NCI-H187 treated with DMSO at 0.1 percent for 48 hours (cell line): Measurements from ENCODE around the gene PSME3IP1.
"Not testable (repeated sequence)": the region's sequence is repeated elsewhere in the genome, so short reads cannot be mapped to it uniquely, and the experiment has no call there.

Experiments used
- DNase-seq: peaks from one replicate; lab custom pipeline; 2025; lab: John Stamatoyannopoulos, UW

PSME3IP1 gene, protein sequence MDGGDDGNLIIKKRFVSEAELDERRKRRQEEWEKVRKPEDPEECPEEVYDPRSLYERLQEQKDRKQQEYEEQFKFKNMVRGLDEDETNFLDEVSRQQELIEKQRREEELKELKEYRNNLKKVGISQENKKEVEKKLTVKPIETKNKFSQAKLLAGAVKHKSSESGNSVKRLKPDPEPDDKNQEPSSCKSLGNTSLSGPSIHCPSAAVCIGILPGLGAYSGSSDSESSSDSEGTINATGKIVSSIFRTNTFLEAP

DNA sequence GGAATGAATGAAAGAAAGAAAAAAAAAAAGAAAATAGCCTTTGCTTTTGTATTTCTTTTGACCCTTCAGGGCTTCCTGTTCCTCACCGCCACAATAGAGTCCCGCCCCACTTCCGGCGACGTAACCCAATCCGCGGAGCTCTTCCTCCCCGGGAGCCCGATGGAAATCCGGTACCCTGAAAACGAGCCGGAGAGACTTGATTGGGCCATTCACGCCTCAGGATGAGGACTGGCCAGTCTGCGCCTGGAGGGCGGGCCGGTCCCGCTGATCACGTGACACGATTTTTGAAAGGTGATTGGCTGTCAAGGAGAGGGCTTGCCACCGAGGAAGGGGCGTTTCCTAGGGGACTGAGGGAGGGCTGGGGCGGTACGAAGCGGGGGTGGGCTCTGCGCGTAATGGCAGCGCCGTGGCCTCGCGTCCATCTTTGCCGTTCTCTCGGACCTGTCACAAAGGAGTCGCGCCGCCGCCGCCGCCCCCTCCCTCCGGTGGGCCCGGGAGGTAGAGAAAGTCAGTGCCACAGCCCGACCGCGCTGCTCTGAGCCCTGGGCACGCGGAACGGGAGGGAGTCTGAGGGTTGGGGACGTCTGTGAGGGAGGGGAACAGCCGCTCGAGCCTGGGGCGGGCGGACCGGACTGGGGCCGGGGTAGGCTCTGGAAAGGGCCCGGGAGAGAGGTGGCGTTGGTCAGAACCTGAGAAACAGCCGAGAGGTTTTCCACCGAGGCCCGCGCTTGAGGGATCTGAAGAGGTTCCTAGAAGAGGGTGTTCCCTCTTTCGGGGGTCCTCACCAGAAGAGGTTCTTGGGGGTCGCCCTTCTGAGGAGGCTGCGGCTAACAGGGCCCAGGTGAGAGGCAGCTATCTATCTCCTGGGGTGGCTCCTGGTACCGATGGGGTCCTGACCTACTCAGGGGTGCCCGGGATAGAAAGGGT lies at the start of gene PSME3IP1, which contains the start of gene RSPRY1:
Gene PSME3IP1, minus strand, starts transcription at position 95 of the 927 bp plus-strand sequence. CDS start 12,185 bp downstream, outside the sequence.
Gene RSPRY1, plus strand, starts transcription at position 385 of the 927 bp plus-strand sequence. CDS start 18,330 bp downstream, outside the sequence.
- DNase-seq = peak; percentile 86

DNA sequence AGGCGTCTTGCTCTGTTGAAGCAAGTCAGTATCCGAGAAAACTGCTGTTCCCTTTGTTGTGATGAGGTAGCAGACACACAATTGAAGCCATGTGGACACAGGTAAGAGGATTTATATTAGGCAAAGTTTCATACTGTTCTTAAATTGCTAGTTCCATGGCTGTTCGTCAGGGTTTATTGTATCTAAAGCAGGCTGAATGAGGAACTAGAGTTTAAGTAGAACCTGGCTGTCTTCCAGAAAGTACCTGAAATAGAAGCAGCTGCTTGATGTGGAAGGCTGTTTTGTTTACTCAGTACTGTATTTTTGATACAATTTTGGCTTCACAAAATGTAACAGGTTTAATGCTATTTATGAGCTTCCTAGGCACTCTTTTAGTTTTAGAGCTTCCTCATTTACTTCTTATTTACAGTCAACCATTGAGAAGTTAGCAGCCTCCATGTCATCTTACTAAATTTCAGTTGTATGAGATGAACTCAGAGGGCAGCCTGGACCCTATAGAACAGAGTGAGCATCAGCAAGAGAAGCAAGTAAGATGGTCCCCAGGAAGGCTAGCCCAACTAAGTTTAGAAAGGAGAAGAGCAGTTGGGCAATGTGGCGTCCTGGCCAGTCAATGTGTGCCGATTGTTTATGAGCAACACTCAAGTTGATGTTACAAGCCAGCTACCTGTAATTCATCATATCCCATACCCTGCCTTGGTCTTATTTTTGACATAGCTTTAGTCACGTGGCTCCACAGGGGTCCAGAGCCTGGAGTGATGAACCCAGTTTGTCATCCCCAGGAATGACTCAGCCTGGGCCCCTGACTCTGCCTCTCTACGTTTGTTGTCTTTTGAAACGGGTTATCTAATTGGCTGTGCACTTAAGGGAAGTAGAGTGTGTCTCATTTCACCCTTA lies 49.5 kb upstream of the PSME3IP1 start:
- DNase-seq = peak; percentile 65

DNA sequence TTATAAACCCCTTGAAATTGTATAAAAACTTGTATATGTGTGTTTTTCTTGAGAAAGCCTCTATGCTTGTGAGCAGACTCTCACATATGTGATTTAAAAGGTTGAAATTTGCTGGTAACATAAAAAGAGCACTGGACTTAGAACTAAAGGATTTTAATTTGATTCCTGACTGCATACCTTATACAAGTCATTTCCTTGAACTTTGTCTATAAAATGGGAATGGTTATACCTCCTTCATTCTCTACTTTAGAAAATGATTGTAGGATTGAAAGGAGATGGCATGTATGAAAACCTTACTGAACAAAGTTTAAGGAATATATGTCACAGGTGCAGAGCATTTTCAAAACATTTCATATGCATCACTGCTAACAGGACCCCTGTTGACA lies 48.9 kb upstream of the PSME3IP1 start:
- no peak for DNase-seq

DNA sequence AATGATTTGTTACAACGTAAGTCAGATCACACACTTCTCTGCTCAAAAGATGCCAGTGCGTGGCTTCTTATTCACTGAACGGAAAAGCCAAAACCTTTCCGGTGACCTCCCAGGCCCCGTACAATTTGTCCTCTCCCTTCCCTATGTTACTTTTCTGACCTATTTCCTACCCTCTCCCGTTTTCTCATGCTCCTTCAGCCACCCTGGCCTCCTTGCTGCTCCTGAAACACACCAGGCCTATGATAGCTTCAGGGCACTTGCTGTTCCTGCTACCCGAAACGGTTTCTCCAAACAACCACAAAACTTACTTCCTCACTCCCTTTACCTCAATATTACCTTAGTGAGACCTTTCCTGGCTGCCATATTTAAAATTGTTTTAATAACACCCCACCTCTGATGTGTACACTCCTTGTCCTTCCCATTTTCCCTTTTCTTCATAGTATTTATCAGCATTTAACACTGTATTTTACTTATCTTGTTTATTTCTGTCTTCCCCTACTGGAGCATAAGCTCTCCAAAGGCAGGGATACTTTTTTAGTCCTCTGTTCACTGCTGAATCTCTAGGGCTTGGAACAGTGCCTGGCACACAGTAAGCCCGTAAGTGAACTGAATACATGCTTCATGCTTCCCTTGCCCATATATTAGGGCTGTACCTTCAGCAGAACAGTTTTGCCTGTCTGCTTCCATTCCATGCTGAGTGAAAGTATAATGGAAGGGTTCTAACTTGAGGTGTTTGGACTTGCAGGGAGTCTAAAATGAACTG lies 48.3 kb upstream of the PSME3IP1 start:
- no peak for DNase-seq

DNA sequence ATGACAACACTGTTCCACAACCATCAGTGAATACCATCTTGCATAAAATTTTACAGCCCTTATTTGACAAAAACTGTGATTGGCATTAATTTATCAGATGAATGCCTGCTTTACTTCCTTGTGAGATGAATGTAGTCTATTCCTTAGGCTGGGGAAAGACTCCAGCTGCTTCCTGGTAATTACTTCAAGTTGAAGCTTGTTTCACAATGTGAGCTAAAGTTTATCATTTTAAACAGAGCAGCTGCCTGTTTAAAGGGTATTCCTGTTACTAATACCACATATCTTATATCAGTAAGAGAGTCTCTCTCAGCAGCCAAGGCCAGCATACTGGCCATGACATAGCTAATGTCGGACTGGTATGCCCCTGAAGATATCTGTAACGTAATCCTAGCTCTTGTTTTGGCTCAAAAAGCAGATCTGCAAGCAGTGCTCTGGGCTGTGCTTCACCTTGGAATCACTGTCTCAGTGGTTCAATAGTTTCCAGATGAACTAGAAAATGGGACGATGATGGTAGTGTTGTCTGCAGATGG lies 46.0 kb upstream of the PSME3IP1 start:
- DNase-seq = no peak

DNA sequence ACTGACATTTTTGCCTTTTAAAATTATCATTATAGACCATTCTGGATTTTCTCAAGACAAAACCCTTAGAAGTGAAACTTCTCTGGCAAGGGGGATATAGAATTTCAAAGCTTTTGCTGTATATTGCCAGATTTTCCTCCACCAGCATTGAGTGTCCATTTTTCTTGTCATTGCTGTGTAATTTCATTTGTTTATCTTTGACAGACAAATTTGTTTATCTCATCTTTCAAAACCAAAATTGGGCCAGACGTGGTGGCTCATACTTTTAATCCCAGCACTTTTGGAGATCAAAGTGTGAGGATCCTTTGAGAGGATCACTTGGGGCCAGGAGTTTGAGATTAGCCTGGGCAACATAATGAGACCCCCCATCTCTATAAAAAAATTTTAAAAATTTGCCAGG lies 43.2 kb upstream of the PSME3IP1 start:
- no peak for DNase-seq

DNA sequence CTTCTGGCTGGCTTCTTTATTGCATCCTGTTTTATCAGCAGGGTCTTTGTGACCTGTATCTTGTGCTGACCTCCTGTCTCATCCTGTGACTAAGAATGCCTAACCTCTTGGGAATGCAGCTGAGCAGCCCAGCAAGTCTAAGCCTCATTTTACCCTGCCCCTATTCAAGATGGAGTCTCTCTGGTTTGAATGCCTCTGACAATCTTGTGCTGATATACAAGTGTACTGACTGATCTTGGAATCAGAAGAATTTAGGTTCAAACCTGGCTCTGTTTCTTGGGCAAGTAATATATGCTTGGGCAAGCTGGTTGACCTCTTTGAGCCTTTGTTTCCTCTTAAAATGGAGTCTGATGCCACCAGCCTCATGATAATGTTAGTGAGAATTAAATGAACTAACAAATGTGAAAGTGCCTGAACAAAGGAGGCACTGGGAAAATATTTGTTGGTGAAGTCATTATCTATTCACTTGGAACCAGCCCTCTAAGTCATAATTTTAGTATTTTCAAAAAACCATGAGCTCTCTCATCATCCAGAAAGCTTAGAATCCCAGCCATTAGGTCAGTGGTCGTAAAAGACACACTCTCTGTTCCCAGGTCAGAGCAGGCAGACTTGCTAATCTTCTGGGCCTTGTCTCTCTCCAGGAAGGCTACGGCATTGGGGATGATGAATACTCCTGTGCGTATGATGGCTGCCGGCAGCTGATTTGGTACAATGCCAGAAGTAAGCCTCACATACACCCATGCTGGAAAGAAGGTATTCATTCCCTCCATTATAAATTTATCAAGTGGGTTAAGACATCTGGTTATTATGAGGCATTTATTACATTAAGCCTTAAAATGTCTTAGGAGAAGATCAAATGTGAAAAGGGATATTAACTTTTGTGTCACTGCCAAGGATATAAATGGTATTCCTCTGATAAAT lies 41.1 kb upstream of the PSME3IP1 start:
- DNase-seq = no peak

DNA sequence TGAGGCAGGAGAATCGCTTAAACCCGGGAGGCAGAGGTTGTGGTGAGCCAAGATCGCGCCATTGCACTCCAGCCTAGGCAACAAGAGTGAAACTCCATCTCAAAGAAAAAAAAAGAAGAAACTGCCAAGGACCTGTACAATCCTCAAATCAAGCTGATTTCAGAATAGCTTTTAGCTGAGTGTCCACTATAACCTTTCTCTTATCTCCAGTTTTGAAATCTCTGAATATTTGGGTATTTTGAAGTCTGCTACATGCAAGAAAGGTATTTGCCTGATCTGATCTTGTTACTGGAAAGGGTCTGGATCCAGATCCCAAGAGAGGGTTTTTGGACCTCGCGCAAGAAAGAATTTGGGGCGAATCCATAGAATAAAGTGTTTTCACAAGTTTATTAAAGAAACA lies 40.1 kb upstream of the PSME3IP1 start:
- no peak for DNase-seq

DNA sequence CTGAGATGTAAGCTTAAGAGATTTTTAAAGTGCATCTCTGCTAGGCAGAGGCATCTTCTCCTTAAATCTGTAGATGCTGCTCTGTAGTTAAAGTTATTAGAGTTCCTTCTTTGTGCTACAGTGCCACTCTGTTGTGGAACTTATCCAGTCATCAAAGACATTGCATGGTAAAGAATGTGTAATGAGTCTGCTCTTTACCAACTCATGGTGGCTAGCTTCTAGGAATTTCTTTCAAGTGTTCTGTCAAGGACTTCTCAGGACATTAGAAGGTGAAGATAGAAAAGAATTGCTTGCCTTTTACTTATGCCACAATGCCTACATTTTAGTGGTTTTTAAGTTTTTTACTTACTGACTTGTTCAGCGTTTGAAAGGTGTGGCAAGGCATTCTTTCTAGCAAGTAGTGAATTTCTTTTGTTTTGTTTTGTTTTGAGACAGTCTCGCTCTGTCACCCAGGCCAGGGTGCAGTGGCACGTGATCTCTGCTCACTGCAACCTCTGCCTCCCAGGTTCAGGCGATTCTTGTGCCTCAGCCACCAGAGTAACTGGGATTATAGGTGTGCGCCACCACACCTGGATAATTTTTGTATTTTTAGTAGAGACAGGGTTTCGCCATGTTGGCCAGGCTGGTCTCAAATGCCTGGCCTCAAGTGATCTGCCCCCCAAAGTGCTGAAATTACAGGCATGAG lies 39.0 kb upstream of the PSME3IP1 start:
- DNase-seq = no peak

DNA sequence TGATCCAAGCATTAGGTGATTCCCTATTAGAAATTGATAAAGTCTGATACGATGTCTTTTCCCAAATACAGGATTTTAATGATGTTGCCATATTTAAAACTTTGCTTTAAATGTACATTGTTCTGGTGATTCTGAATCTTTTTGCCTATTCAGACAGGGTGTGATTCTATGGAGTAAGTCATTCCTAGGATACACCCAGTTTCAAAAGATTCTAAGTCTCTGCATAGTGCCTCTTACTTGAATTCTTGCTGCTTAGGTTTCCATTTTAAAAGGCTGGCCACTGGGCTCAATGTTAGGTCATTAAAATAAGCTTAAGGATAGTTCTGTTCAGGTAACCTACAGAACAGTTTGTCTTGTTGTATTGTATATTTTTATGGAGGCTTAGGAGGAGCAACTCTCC lies 37.2 kb upstream of the PSME3IP1 start:
- DNase-seq = no peak

DNA sequence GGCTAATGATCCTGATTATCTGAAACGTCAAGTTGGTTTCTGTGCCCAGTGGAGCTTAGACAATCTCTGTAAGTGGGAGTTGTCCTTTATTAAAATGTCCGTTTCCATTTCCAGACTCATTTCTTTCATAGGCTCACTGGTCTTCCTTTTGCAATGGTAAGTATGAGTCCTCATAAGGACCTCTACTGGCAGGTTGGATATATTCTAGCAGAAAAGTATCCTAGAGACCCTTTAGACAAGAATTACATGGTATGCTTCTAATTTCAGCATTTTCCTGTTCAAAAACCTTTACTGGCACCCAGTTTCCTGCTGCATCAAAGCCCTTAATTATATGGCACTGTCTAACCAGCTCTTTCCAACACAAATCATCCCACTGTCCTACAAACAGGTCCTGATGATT lies 31.1 kb upstream of the PSME3IP1 start:
- DNase-seq = no peak

DNA sequence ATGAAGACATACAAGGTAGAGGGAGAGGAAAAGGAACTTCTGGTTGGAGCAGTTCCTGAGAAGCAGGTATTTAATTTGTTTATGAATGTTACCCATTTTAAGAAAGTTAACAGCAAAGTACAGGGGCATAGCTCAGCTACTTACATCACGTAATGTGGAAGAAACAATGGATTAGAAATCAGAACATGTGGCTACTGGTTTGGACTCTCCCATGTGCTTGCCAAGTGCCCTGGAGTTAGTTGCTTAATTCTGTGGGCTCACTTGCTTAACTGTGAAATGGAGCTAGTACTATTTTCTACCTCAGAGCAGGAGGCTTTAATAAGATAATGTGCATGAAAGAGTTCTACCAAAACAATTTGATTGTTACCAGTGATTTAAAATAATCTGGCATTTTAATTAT lies 27.6 kb upstream of the PSME3IP1 start:
- DNase-seq = no peak

DNA sequence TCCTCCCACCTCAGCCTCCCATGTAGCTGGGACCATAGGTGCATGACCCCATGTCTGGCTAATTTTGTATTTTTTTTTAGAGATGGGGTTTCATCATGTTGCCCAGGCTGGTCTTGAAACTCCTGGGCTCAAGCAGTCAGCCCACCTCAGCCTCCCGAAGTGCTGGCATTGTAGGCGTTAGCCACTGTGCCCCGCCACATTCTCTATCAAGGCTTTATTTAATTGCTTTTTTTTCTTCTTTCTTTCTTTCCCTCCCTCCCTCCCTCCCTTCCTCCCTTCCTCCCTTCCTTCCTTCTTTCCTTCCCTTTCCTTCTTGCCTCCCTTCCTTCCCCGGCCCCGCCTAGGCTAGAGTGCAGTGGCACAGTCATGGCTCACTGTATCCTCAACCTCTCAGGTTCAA lies 23.9 kb upstream of the PSME3IP1 start:
- DNase-seq = no peak

DNA sequence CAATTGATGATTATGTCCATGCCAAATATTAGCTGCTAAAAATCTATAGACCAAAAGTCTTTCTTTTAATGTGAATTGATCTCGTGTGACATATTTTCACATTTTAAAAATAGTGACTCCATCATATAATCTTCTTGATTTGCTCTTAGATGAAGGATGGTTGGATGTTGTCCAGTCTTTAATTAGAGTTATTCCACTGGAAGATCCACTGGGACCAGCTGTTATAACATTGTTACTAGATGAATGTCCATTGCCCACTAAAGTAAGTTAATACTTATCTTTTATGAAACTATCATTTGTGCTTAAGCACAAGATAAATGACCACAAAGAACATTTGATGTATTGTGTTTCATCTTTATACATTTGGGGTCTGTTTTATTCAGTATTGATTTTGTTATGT lies 23.1 kb upstream of the PSME3IP1 start:
- no peak for DNase-seq

DNA sequence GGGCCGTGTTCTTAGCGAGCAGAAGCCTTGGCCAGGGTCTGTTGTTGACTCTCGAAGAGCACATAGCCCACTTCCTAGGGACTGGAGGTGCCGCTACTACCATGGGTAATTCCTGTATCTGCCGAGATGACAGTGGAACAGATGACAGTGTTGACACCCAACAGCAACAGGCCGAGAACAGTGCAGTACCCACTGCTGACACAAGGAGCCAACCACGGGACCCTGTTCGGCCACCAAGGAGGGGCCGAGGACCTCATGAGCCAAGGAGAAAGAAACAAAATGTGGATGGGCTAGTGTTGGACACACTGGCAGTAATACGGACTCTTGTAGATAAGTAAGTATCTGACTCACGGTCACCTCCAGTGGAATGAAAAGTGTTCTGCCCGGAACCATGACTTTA lies 18.8 kb upstream of the PSME3IP1 start:
- DNase-seq = no peak

DNA sequence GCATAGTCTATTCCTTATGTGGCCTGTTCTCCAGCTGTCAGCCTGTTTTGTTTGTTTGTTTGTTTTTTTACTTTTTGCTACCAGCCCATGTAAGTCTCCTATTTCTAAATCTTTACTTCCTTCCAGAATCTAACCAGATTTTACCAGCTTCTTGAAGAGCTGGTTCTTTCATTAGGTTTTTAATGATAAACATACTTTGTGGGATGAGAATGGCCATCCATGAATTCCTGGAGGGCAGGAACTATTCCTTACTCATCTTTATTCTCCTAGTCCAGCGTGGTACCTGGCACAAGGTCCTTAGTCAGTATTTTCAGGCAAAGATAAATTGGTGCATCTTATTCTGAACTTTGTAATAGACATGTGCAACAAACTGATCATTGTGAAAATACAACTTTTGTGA lies 17.6 kb upstream of the PSME3IP1 start:
- no peak for DNase-seq

DNA sequence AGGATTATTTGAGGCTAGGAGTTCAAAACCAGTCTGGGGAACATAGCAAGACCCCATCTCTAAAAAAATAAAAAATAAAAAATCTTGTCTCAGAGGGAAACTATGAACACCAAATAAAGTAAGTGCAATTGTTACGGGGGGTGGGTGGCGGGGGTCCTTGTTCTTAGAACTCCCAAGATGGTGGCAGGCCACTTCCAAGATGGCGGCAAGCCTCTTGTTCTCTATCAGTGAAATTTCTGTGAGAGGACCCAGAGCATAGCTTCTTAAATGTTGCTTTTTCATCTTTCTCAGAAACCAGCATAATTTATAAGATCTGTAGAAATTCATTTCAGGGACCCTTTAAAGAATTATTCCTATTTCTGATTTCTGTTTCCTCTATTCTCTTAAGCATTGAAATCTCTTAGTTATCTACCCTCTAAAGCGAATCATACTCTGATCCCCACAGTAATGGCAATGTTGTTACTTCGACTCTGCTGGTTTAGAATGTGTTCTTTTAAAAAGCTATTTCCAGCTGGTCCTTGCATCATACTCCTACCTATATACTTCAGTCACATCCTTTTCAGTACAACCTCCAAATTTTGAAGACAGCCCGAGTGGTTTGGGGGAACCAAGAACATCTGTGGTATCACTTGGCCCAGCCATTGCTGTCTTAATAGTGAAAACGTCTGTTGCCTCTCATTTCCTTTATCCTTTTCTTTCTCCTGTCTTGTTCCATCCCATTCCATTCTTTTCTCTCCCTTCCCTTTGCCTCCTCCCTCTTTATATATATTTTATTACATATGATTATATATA lies 16.5 kb upstream of the PSME3IP1 start:
- no peak for DNase-seq

DNA sequence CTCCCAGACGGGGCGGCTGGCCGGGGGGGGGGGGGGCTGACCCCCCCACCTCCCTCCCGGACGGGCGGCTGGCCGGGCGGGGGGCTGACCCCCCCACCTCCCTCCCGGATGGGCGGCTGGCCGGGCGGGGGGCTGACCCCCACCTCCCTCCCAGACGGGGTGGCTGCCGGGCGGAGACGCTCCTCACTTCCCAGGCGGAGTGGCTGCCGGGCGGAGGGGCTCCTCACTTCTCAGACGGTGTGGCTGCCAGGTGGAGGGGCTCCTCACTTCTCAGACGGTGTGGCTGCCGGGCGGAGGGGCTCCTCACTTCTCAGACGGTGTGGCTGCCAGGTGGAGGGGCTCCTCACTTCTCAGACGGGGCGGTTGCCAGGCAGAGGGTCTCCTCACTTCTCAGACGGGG lies 15.1 kb upstream of the PSME3IP1 start:
- not testable (repeated sequence) for DNase-seq

DNA sequence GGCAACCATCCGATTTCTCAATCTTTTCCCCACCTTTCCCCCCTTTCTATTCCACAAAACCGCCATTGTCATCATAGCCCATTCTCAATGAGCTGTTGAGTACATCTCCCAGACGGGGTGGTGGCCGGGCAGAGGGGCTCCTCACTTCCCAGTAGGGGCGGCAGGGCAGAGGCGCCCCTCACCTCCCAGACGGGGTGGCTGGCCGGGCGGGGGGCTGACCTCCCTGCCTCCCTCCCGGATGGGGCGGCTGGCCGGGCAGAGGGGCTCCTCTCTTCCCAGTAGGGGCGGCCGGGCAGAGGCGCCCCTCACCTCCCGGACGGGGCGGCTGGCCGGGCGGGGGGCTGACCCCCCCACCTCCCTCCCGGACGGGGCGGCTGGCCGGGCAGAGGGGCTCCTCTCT lies 14.5 kb upstream of the PSME3IP1 start:
- not testable (repeated sequence) for DNase-seq
